Right lobe of liver (tissue), 6 donors: ENCODE data around the gene SPA17. TPM values are rescaled to one million over a fixed set of nuclear protein-coding genes. Genes with fewer than 3 reads are reported as not detected.

ENCODE experiments used
- ATAC-seq, 4 donors: fragments of 200-7000 bp; cut with Tn5 transposase; one replicate each; pipeline ENCODE4 v1.9.1; 2020; ENCODE audit warnings: mild to moderate bottlenecking in 4 of 4, moderate library complexity in 4 of 4
- DNase-seq, 3 donors: peaks; one replicate each; pipeline ENCODE4 v3.0.0-alpha.2; 2020
- H3K27ac ChIP-seq, 3 donors: fragments of 200-600 bp; one replicate each; pipeline ENCODE4 v1.8.0; 2022
- H3K27me3 ChIP-seq, 2 donors: fragments of 200-600 bp; one replicate each; pipeline ENCODE4 v1.8.0; 2022
- H3K36me3 ChIP-seq, 4 donors: fragments of 200-600 bp; sonication (generic) in 1 of 4; one replicate each; pipeline versions ENCODE4 v1.5.1 to v1.8.0; 2017 to 2022; ENCODE audit warnings: control low read depth in 1 of 4
- H3K4me1 ChIP-seq, 4 donors: fragments of 200-600 bp; sonication (generic) in 1 of 4; one replicate each; pipeline versions ENCODE4 v1.5.1 to v1.8.0; 2017 to 2022; ENCODE audit warnings: control low read depth in 1 of 4
- H3K4me3 ChIP-seq, 3 donors: fragments of 200-600 bp; one replicate each; pipeline ENCODE4 v1.8.0; 2022
- H3K9me3 ChIP-seq, 4 donors: fragments of 200-600 bp; sonication (generic) in 1 of 4; one replicate each; pipeline versions ENCODE4 v1.5.1 to v1.8.0; 2017 to 2022; ENCODE audit warnings: control low read depth in 1 of 4
- POLR2A ChIP-seq: fragments of 450-650 bp; IDR thresholded peaks from one replicate; pipeline ENCODE4 v1.6.1; 2017; ENCODE audit warnings: antibody characterized with exemption, mild to moderate bottlenecking
- WGBS: methylation state at CpG from one replicate; pipeline ENCODE4 v1.1.6; 2018; ENCODE audit warnings: low coverage, low lambda C conversion rate; ENCODE audit not compliant: insufficient coverage; ENCODE audit errors: missing lambda C conversion rate; 5-methylcytosine and 5-hydroxymethylcytosine counted together
- intact Hi-C, 2 donors: fragments of 100-400 bp; cut with DNase I; formaldehyde crosslinking; loops; one replicate each; pipeline versions ENCODE4 v1.11.2 to v1.14.1; 2022
- small RNA-seq, 2 experiments: library from RNA; depleted of rRNA; stranded (forward); fragments of <200 nt; gene quantifications; one replicate each; pipeline ENCODE3, GENCODE V24; 2016
- total RNA-seq, 6 experiments: library from RNA; depleted of rRNA in 2 of 6; stranded (reverse); fragments of >200 nt in 2 of 6; fragmentation: NEBNext Ultra II Directional in 3 of 6; extraction: Animal tissue kit (Norgen Biotek cat#: 25700) in 3 of 6; gene quantifications; one replicate each; pipeline versions ENCODE4 v1.1.0 to v1.2.4, GENCODE V29; 2016 to 2023
- TF ChIP-seq, protein P1 (sequence below), 4 donors: fragments of 200-600 bp in 3 of 4; fragments of 450-650 bp in 1 of 4; IDR thresholded peaks; one replicate each; pipeline versions ENCODE4 v1.5.1 to v1.8.0; 2016 to 2022; ENCODE audit warnings: antibody characterized with exemption in 4 of 4, mild to moderate bottlenecking in 2 of 4
- donor health status: DM: no; HTN: yes; CAD: no.
- donor health status: DM: no; HTN: no; CAD: no.
- donor health status: DM: no; HTN: no; CAD: no.
- donor health status: DM: no; HTN: yes; CAD: no.
- donor health status: DM: no; HTN: yes; CAD: no.

The SPA17 gene
- total RNA-seq, 6 experiments from 2014 or later, result 0.23 to 4.0 (median 1.2) TPM

DNA sequence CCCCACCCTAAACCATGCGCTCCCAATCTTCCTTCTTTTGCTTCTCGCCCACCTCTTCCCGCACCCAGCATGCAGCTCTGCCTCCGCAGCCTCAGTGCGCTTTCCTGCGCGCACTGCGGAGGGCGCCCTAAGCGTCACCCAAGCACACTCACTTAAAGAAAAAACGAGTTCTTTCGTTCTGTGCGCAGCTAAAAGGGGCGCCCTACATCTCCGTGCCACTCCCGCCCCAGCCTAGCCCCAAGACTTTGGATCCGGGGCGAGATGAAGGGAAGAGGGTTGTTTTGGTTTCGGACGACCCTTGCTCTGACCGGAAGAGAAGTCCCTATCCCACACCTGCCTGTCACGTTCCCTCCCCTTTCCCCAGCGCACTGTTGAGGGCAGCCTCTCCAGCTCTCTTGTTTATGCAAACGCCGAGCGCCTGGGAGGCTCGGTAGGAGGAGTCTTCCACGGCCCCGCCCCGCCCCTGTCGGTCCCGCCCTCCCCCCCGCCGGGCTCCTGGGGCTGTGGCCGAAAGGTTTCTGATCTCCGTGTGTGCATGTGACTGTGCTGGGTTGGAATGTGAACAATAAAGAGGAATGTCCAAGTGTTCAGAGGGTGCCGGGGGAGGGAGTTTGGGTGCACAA, 73.0 kb downstream of the SPA17 start:
- intact Hi-C loops, result no loop called here
- under 1% methylated on average over 21 of the region's 37 CpGs for WGBS
- H3K36me3 ChIP-seq, result no peaks in the 10 kb centered on the region
- H3K4me1 ChIP-seq, result peaks cover 0 to 10% (median 0%) of the 10 kb centered on the region in 4 donors
- H3K27ac ChIP-seq, result peak overlapping the region; percentile 43 to 65 (median 53)
- peaks cover 0 to 9% of the 10 kb centered on the region in 2 donors for H3K27me3 ChIP-seq
- DNase-seq (peak; percentile 86 to 90 (median 90)), ATAC-seq (peak; percentile 92 to 93 (median 92))
- H3K9me3 ChIP-seq, result no peaks in the 10 kb centered on the region
- H3K4me3 ChIP-seq, result peak overlapping the region; percentile 46 to 62 (median 52)
- TF ChIP-seq, protein P1, sequence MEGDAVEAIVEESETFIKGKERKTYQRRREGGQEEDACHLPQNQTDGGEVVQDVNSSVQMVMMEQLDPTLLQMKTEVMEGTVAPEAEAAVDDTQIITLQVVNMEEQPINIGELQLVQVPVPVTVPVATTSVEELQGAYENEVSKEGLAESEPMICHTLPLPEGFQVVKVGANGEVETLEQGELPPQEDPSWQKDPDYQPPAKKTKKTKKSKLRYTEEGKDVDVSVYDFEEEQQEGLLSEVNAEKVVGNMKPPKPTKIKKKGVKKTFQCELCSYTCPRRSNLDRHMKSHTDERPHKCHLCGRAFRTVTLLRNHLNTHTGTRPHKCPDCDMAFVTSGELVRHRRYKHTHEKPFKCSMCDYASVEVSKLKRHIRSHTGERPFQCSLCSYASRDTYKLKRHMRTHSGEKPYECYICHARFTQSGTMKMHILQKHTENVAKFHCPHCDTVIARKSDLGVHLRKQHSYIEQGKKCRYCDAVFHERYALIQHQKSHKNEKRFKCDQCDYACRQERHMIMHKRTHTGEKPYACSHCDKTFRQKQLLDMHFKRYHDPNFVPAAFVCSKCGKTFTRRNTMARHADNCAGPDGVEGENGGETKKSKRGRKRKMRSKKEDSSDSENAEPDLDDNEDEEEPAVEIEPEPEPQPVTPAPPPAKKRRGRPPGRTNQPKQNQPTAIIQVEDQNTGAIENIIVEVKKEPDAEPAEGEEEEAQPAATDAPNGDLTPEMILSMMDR (IDR thresholded peaks at IDR 0.05), result peak; percentile 33 to 52 (median 40)
- peak; percentile 65 for TF ChIP-seq POLR2A

Small RNA genes lying within 50 kb of the gene (small RNA-seq; reads per million reads assigned to genes)
- gene RNA5SP352, result 0 reads per million in 2 experiments

Other genes with a start within 250 kb of the SPA17 start
- gene OR8B4, start 249.0 kb upstream of the SPA17 start, total RNA-seq, result not detected
- not detected for gene OR8B8, start 228.2 kb upstream of the SPA17 start, total RNA-seq
- not detected for gene OR8B12, start 130.2 kb upstream of the SPA17 start, total RNA-seq
- gene OR8A1, start 103.9 kb upstream of the SPA17 start, total RNA-seq, result not detected
- not detected for gene PANX3, start 62.5 kb upstream of the SPA17 start, total RNA-seq
- 10 to 100 TPM; 13.3 to 20.5 (median 17.9) TPM for gene TBRG1, start 51.0 kb upstream of the SPA17 start, total RNA-seq
- gene SIAE, start 165 bp upstream of the SPA17 start, total RNA-seq, result 10 to 100 TPM; 30.9 to 56.8 (median 35.6) TPM
- 1 to 10 TPM in 3 of 6 experiments, under 1 TPM in 2, not detected in 1; 0.43 to 4.6 (median 1.4) TPM for gene NRGN, start 66.0 kb downstream of the SPA17 start, total RNA-seq
- 1 to 10 TPM in 2 of 6 experiments, under 1 TPM in 3, not detected in 1; 0.68 to 1.4 (median 0.83) TPM for gene VSIG2, start 78.4 kb downstream of the SPA17 start, total RNA-seq
- 10 to 100 TPM in 3 of 6 experiments, 1 to 10 TPM in 3; 6.1 to 15.3 (median 9.7) TPM for gene ESAM, start 88.4 kb downstream of the SPA17 start, total RNA-seq
- 1 to 10 TPM; 2.6 to 4.7 (median 3.6) TPM for gene MSANTD2, start 126.5 kb downstream of the SPA17 start, total RNA-seq
- gene ROBO3, start 191.5 kb downstream of the SPA17 start, total RNA-seq, result 1 to 10 TPM in 5 of 6 experiments, under 1 TPM in 1; 0.80 to 3.6 (median 1.8) TPM
- 10 to 100 TPM in 3 of 6 experiments, 1 to 10 TPM in 3; 3.6 to 18.8 (median 9.0) TPM for gene ROBO4, start 224.0 kb downstream of the SPA17 start, total RNA-seq
- gene HEPN1, start 245.3 kb downstream of the SPA17 start, total RNA-seq, result under 1 TPM in 1 of 6 experiments, not detected in 5; 0.18 TPM